ENCODE measurements around the gene ITSN2. TPM values are rescaled to one million over a fixed set of nuclear protein-coding genes. Genes with fewer than 3 reads are reported as not detected.

ITSN2 gene
- total and polyA plus RNA-seq, 11 donors: 19.3 to 55.0 (median 37.4) TPM

DNA sequence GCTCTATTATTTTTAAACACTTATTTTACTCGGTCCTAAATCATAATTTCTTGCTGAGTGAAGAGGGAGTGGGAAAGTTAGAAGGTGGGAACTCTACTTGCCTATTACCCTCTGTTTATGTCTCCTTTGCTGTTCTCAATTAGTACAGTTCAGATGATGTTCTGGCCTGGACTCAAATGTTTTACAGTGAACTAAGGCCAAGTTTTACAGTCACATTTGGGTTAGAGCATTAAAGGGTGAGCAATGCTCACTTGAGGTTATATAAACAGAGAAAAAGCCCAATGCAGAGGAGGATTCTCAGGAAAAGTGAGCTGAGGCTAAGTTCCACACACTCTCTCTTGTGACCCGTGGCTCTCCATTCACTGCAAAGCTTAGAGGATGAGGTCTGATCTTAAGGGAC, 52.4 kb downstream of the ITSN2 start:
- DNase-seq (no peak), ATAC-seq (no peak)
- H3K9me3 ChIP-seq: no peaks in the 10 kb centered on the region
- intact Hi-C loops (cut with DNase I): loop anchor here in 2 of 10 donors (5.0 to 10.0 kb wide), 2 partner anchors 47 to 54 kb away; partner anchors contain the start of gene ITSN2 (in 1 of the 2)
- TF ChIP-seq, protein P1, sequence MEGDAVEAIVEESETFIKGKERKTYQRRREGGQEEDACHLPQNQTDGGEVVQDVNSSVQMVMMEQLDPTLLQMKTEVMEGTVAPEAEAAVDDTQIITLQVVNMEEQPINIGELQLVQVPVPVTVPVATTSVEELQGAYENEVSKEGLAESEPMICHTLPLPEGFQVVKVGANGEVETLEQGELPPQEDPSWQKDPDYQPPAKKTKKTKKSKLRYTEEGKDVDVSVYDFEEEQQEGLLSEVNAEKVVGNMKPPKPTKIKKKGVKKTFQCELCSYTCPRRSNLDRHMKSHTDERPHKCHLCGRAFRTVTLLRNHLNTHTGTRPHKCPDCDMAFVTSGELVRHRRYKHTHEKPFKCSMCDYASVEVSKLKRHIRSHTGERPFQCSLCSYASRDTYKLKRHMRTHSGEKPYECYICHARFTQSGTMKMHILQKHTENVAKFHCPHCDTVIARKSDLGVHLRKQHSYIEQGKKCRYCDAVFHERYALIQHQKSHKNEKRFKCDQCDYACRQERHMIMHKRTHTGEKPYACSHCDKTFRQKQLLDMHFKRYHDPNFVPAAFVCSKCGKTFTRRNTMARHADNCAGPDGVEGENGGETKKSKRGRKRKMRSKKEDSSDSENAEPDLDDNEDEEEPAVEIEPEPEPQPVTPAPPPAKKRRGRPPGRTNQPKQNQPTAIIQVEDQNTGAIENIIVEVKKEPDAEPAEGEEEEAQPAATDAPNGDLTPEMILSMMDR (IDR thresholded peaks at IDR 0.05): no peak
- TF ChIP-seq POLR2A (IDR thresholded peaks at IDR 0.05): no peak
- 70 to 90% (median 88%) methylated on average over 2 of the region's 2 CpGs for WGBS, 4 donors
- no peak overlapping the region for H3K27ac ChIP-seq
- no peak overlapping the region for H3K4me3 ChIP-seq
- peaks cover 0 to 93% (median 74%) of the 10 kb centered on the region in 9 donors for H3K36me3 ChIP-seq
- peaks cover 0 to 17% (median 7%) of the 10 kb centered on the region in 12 donors for H3K4me1 ChIP-seq
- H3K27me3 ChIP-seq: no peaks in the 10 kb centered on the region

DNA sequence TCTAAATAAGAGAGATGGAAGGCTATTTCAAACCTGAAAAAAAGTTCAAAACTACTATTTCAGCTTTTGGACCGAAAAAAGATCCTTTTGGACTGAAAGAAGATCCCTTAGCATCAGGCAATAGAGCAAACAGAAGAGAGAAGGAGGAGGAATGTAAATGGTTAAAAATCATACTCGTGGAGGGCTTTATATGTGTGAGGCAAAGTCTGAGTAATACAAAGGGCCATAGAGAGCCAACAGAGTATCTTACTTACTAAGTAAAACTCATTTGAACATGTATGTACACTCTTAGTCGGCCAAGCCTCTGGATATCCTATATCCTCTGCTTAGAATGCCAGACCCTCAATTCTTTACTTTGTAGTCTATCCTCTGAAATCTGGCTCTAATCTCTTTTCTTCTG, 55.7 kb downstream of the ITSN2 start:
- peaks cover 3 to 93% (median 78%) of the 10 kb centered on the region in 9 donors for H3K36me3 ChIP-seq
- H3K4me3 ChIP-seq: no peak overlapping the region
- peaks cover 0 to 17% (median 7%) of the 10 kb centered on the region in 12 donors for H3K4me1 ChIP-seq
- no peak for ATAC-seq
- TF ChIP-seq POLR2A (IDR thresholded peaks at IDR 0.05): no peak
- TF ChIP-seq, protein P1 (IDR thresholded peaks at IDR 0.05): no peak
- no peaks in the 10 kb centered on the region for H3K27me3 ChIP-seq
- H3K9me3 ChIP-seq: no peaks in the 10 kb centered on the region
- 59 to 63% (median 61%) methylated on average over 3 of the region's 3 CpGs for WGBS, 4 donors
- H3K27ac ChIP-seq: peak overlapping the region in 11 of 12 donors; percentile 18 to 79 (median 35)
- DNase-seq: no peak
- intact Hi-C loops (cut with DNase I): loop anchor here in 3 of 10 donors (5.0 to 10.0 kb wide), 3 partner anchors 50 to 78 kb away; partner anchors contain the start of gene ITSN2 (in 1 of the 3)

DNA sequence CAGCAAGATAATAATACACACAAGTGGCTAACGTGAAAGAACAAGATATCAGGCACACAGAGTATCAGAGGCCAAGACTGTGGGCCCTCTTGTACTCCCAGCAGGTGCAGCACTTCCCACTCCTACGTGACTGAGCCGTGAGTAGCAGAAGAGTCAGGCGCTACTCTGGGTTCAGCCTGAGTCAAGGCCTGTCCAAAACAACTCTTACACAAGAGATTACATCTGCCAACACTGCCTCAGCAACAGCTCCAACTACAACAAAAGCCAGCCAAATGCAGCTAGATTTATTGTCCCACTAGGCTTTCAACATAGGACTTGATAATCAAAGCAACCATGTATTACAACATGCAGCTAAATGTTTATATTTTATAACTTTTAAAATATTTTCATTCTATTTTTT, 56.2 kb downstream of the ITSN2 start:
- Histone ChIP-seq H3K27ac (peak overlapping the region in 11 of 12 donors; percentile 18 to 79 (median 35)), H3K36me3 (peaks cover 3 to 93% (median 78%) of the 10 kb centered on the region in 9 donors), H3K4me1 (peaks cover 0 to 17% (median 7%) of the 10 kb centered on the region in 12 donors), H3K4me3 (no peak overlapping the region), H3K9me3 (no peaks in the 10 kb centered on the region), H3K27me3 (no peaks in the 10 kb centered on the region)
- DNase-seq (peak; percentile 61 to 90 (median 67)), ATAC-seq (peak; percentile 99 to 100 (median 100))
- 32 to 50% (median 40%) methylated on average over 4 of the region's 4 CpGs for WGBS, 4 donors
- TF ChIP-seq, protein P1 (IDR thresholded peaks at IDR 0.05): no peak
- TF ChIP-seq POLR2A (IDR thresholded peaks at IDR 0.05): no peak
- intact Hi-C loops (cut with DNase I): loop anchor here in 2 of 10 donors (5.0 to 10.0 kb wide), 2 partner anchors 51 to 78 kb away; no protein-coding TSS in a partner anchor

DNA sequence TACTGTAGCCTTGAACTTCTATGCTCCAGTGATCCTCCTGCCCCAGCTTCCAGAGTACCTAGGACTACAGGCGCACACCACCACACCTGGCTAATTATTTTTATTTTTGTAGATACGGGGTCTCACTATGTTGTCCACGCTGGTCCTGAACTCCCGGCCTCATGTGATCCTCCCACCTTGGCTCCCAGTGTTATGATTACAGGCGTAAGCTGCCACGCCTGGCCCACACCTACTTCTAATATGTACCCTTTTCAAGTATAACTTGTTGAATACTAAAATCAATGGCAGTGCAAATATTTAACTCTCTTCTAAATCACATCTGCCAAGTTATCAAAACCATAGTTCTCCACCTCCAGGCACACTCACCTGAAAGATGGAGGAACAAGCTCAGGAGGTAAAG, 58.7 kb downstream of the ITSN2 start:
- Histone ChIP-seq H3K9me3 (no peaks in the 10 kb centered on the region), H3K27ac (no peak overlapping the region), H3K27me3 (no peaks in the 10 kb centered on the region), H3K36me3 (peaks cover 3 to 93% (median 78%) of the 10 kb centered on the region in 9 donors), H3K4me1 (peaks cover 0 to 17% (median 7%) of the 10 kb centered on the region in 12 donors), H3K4me3 (no peak overlapping the region)
- intact Hi-C loops (cut with DNase I): loop anchor here in 2 of 10 donors (5.0 to 10.0 kb wide), 2 partner anchors 53 to 81 kb away; no protein-coding TSS in a partner anchor
- ATAC-seq: no peak
- 97 to 99% (median 98%) methylated on average over 6 of the region's 6 CpGs for WGBS, 4 donors
- DNase-seq: no peak
- TF ChIP-seq POLR2A (IDR thresholded peaks at IDR 0.05): no peak
- TF ChIP-seq, protein P1 (IDR thresholded peaks at IDR 0.05): no peak
